DMS53 treated with DMSO at 0.1 percent for 48 hours (cell line): ENCODE results near the gene SPEN.
"Not testable (repeated sequence)": the region's sequence is repeated elsewhere in the genome, so short reads cannot be mapped to it uniquely, and the experiment has no call there.

Experiments used
- DNase-seq: peaks from one replicate; lab custom pipeline; 2025; ENCODE audit not compliant: unreplicated experiment; lab: John Stamatoyannopoulos, UW

SPEN gene

GRCh38 chr1:15977947-15978346 is 130.4 kb downstream of the SPEN start:
- DNase-seq, result not testable (repeated sequence)

DNA sequence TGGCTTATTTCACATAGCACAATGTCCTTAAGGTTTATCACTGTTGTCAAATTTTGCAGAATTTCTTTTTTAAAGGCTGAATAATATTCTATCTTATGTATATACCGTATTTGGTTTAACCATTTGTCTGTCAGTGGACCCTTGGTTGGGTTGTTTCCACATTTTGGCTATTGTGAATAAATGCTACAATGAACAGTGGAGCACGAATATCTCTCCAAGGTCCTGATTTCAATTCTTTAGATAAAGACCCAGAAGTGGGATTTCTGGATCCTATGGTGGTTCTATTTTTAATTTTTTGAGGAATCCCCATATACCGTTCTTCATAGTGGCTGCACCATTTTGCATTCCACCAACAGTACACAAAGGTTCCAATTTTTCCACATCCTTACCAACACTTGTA is 134.2 kb downstream of the SPEN start:
- DNase-seq, result no peak

DNA sequence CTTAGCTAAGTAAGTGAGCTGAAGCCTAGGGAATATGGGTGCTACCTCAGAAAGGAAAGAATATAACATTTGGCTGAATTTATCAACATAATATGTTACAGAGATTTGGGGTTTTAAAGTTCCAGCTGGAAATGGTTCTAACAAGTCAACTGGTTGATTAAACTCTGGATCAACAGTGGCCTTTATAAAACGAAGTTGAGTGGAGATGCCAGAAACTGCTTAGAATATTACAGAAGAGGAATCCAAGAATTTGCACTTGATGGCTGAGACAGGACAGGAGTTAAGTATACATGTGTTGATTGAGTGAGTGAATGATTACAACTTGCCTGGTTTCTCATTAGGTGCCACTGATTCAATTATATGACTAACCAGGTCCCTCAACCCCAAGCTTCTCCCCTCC is 135.8 kb downstream of the SPEN start:
- DNase-seq, result no peak

DNA sequence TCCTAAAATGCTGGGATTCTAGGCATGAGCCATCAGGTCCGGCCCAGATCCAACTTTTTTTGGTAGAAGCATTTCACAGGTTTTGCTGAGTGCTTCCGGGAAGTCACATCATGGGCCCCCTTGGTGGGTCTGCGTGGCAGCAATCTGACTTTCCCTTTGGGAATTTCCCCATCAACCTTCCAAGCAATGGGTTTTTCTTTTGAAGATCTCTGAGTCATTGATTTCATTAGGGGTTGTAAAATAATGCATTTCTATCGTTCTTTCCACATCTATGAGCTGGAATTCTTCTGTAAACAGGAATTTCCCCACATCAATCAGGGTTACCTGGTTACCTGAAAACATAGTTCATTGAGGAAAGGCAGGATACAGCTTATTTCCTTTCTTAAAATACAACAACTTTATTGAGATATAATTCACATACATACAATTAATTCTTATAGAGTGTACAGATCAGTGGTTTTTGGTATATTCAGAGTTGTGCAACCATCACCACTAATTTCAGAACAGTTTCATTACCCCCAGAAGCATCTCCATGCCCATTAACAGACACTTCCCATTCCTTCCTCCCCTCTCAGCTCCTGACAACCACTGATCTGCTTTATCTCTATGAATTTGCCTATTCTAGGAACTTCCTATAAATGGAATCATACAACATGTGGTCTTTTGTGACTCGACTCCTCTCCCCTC is 138.2 kb downstream of the SPEN start:
- DNase-seq, result no peak

DNA sequence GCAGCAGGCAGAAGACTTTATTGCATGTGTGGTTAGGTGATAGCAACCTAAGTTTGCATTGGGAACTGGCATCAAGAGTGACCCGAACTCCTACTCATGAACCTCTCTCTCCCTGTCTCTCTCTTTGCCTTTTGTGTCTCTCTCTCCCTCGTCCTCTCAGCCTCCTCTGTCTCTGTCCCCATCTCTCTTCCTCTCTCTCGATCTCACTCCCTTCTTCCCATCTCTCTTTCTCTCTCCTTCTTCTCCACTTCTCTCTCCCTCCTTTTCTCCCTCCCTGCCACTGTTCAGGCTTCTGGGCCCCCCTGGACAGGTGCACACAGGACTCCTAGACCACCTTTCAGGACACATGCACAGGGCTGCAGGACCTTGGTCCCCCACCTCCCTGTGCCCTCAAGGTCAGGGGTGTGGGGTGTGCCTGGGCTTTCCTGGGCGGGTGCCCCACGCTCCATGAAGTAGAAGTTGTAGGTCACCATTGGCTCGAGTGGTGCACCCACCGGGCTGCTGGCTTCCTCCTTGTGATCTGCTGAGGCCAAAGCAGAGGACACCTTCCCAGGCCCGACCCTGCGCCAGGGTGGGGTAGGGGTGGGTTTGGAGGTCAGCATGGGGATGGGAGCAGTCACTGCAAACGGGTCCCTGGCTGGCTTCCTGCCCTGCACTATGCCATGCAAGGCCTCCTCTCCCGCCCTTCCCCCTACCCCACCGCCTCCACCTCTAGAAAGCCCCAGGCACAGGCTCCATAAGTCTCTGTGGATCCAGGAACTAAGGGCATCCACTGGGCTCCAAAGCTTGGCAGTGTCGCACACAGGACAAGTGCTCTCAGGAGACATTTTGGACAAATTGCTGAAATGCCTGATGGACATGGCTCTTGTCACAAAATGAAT is 141.6 kb downstream of the SPEN start:
- DNase-seq, result no peak

DNA sequence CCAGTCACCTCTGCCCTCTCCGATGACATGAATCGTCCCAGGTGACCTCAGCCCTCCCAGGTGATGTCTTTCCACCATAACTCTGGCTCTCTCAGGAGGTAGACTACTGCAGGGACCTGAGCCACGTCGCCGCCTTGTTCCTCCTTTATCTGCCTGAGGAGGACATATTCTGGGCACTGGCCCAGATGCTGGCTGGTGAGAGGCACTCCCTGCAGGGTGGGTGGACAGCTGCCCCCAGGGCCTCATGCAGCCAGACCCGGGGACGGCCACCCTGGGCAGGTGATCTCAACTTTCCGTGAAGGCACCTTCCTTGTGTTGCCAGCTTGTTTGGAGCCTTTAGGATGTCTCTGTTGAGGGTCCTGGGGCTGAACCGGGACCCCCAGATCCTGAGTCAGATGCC is 142.3 kb downstream of the SPEN start:
- no peak for DNase-seq
